HL-60 (cell line): Measurements from ENCODE around the gene TNFSF10.

Source experiments
- SPI1 ChIP-seq: IDR thresholded peaks from 2 replicates; pipeline ENCODE4 v1.6.1; 2012; ENCODE audit warnings: low read depth, mild to moderate bottlenecking, borderline replicate concordance
- TF ChIP-seq, protein P1 (sequence below): IDR thresholded peaks from one replicate; pipeline ENCODE4 v1.5.1; 2011; ENCODE audit warnings: low read length, control low read depth, inconsistent platforms; ENCODE audit not compliant: insufficient read depth

GRCh38 chr3:172506094-172506493 is 17.1 kb downstream of the TNFSF10 start:
- TF ChIP-seq, protein P1, sequence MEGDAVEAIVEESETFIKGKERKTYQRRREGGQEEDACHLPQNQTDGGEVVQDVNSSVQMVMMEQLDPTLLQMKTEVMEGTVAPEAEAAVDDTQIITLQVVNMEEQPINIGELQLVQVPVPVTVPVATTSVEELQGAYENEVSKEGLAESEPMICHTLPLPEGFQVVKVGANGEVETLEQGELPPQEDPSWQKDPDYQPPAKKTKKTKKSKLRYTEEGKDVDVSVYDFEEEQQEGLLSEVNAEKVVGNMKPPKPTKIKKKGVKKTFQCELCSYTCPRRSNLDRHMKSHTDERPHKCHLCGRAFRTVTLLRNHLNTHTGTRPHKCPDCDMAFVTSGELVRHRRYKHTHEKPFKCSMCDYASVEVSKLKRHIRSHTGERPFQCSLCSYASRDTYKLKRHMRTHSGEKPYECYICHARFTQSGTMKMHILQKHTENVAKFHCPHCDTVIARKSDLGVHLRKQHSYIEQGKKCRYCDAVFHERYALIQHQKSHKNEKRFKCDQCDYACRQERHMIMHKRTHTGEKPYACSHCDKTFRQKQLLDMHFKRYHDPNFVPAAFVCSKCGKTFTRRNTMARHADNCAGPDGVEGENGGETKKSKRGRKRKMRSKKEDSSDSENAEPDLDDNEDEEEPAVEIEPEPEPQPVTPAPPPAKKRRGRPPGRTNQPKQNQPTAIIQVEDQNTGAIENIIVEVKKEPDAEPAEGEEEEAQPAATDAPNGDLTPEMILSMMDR = no peak
- TF ChIP-seq SPI1 = no peak
